ENCODE results near the gene MAGI2.

DNA sequence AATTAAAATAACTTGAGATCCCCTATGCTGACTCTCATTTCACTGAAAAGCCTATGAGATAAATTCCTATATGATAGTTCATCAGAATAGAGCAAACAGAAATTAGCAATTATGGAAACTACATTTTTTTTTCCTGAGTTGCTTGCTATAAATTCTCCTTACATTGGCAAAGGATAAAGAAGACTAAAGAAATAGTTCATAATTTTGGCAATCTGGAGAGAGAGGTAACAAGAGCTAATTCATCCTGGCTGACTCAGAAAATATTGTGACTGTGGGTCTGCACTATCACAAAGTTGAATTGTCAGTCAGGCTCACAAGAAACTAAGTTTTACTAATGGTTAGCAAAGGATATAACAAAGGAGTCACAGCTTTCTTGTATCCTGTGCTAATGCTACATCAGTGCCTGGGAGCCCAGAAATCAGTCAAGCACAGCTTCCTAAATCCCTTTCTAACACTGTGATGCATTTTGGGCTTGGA, 483.0 kb downstream of the MAGI2 start:
- TF ChIP-seq EZH2 (IDR thresholded peaks at IDR 0.05; ENCODE audit: low read depth, unreplicated experiment), result no peak
- TF ChIP-seq CTCF (conservative IDR thresholded peaks at IDR 0.05; ENCODE audit: low read depth in 2 of 2), result no peak
- TF ChIP-seq REST (IDR thresholded peaks at IDR 0.05; ENCODE audit: unreplicated experiment), result no peak
- TF ChIP-seq POLR2AphosphoS5 (IDR thresholded peaks at IDR 0.05; ENCODE audit: low read depth), result no peak
- no peak for TF ChIP-seq CREB1 (CRISPR knock-in tag; IDR thresholded peaks at IDR 0.05; ENCODE audit: low read depth)
